Measurements from ENCODE around the gene MBTPS1.

The MBTPS1 gene

GRCh38 chr16:84116720-84117493 is at the start of gene MBTPS1:
Gene MBTPS1, minus strand, starts transcription at chr16:84116942. Its CDS starts 15,159 bp downstream, at chr16:84101783.
- peak; percentile 94 for DNase-seq (ENCODE audit: low read depth)

- no peak for DNase-seq (ENCODE audit: low read depth)
Observed at GRCh38 chr16:84165746-84166145, 49.0 kb upstream of the MBTPS1 start.

- no peak for DNase-seq (ENCODE audit: low read depth)
Observed at GRCh38 chr16:84161801-84162200, 45.1 kb upstream of the MBTPS1 start.

GRCh38 chr16:84161037-84161436 is 44.3 kb upstream of the MBTPS1 start:
- no peak for DNase-seq (ENCODE audit: low read depth)

GRCh38 chr16:84159800-84160199 is 43.1 kb upstream of the MBTPS1 start:
- no peak for DNase-seq (ENCODE audit: low read depth)

GRCh38 chr16:84159007-84159406 is 42.3 kb upstream of the MBTPS1 start:
- no peak for DNase-seq (ENCODE audit: low read depth)

- DNase-seq (ENCODE audit: low read depth) = no peak
Observed at GRCh38 chr16:84156342-84156784, 39.6 kb upstream of the MBTPS1 start.

GRCh38 chr16:84155771-84156170 is 39.0 kb upstream of the MBTPS1 start:
- no peak for DNase-seq (ENCODE audit: low read depth)

- DNase-seq (ENCODE audit: low read depth) = no peak
Observed at GRCh38 chr16:84155226-84155625, 38.5 kb upstream of the MBTPS1 start.

GRCh38 chr16:84153660-84154214 is 37.0 kb upstream of the MBTPS1 start:
- no peak for DNase-seq (ENCODE audit: low read depth)

GRCh38 chr16:84150926-84151325 is 34.2 kb upstream of the MBTPS1 start:
- DNase-seq (ENCODE audit: low read depth) = no peak

- DNase-seq (ENCODE audit: low read depth) = peak; percentile 60
Observed at GRCh38 chr16:84144859-84145639, 28.3 kb upstream of the MBTPS1 start, which contains the start of the genes DNAAF1 and HSDL1. Gene DNAAF1, plus strand, starts transcription at chr16:84145308. Its CDS starts 133 bp downstream, at chr16:84145441. Gene HSDL1, minus strand, starts transcription at chr16:84145177. Its CDS starts 13,856 bp downstream, at chr16:84131321.

GRCh38 chr16:84144209-84144858 is 27.6 kb upstream of the MBTPS1 start:
- no peak for DNase-seq (ENCODE audit: low read depth)

- DNase-seq (ENCODE audit: low read depth) = no peak
Observed at GRCh38 chr16:84143784-84144199, 27.1 kb upstream of the MBTPS1 start.

- DNase-seq (ENCODE audit: low read depth) = no peak
Observed at GRCh38 chr16:84143081-84143480, 26.3 kb upstream of the MBTPS1 start.

- no peak for DNase-seq (ENCODE audit: low read depth)
Observed at GRCh38 chr16:84141143-84141670, 24.5 kb upstream of the MBTPS1 start.

- no peak for DNase-seq (ENCODE audit: low read depth)
Observed at GRCh38 chr16:84139628-84140258, 23.0 kb upstream of the MBTPS1 start.

GRCh38 chr16:84138824-84139627 is 22.3 kb upstream of the MBTPS1 start:
- no peak for DNase-seq (ENCODE audit: low read depth)

GRCh38 chr16:84138500-84138823 is 21.7 kb upstream of the MBTPS1 start:
- no peak for DNase-seq (ENCODE audit: low read depth)

- no peak for DNase-seq (ENCODE audit: low read depth)
Observed at GRCh38 chr16:84137769-84138357, 21.1 kb upstream of the MBTPS1 start.
